GM12872 (cell line): ENCODE data around the gene OTX2.

ENCODE experiments used
- TF ChIP-seq, protein P1 (sequence below): IDR thresholded peaks from 3 replicates; pipeline ENCODE4 v1.5.1; 2011; ENCODE audit warnings: low read depth, mild to moderate bottlenecking, low read length, moderate library complexity; ENCODE audit not compliant: insufficient read depth

The OTX2 gene

GRCh38 chr14:56816574-56817391 lies 6.5 kb upstream of the OTX2 start:
- TF ChIP-seq, protein P1, sequence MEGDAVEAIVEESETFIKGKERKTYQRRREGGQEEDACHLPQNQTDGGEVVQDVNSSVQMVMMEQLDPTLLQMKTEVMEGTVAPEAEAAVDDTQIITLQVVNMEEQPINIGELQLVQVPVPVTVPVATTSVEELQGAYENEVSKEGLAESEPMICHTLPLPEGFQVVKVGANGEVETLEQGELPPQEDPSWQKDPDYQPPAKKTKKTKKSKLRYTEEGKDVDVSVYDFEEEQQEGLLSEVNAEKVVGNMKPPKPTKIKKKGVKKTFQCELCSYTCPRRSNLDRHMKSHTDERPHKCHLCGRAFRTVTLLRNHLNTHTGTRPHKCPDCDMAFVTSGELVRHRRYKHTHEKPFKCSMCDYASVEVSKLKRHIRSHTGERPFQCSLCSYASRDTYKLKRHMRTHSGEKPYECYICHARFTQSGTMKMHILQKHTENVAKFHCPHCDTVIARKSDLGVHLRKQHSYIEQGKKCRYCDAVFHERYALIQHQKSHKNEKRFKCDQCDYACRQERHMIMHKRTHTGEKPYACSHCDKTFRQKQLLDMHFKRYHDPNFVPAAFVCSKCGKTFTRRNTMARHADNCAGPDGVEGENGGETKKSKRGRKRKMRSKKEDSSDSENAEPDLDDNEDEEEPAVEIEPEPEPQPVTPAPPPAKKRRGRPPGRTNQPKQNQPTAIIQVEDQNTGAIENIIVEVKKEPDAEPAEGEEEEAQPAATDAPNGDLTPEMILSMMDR = no peak

GRCh38 chr14:56815745-56816144 lies 5.5 kb upstream of the OTX2 start:
- TF ChIP-seq, protein P1 = no peak

DNA sequence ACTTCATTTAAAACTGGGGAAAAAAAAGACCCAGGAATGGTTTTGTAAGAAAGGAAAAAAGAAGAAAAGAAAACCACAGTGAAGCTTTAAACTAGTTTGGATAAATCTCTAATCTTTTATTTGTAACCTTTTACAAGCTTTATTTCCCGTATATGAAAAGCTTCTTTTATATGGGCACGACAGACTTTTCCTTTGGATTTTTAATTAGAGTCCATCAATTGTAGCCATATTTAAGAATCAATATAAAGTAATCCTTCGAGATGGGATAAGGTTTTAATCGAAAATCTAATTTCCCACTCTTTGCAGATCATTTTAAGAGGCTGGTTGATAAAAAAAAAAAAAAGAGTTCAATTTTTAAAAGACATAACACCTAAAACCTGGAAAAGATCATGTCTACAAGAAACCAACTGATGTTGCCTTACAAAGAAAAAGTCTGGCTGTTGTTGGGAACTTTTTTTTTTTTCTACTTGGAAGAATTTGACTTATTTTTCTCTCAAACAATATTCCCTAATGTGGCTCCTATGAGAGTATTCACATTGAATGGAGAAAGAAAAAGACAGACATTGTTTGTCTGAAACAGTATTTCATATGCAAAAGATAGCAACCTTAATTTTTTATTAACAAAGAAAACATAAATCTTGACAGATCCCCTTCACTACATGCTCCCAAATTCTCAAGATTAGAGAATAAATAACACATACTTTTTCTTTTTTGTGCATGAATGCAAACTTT lies 4.9 kb upstream of the OTX2 start:
- TF ChIP-seq, protein P1 = no peak

DNA sequence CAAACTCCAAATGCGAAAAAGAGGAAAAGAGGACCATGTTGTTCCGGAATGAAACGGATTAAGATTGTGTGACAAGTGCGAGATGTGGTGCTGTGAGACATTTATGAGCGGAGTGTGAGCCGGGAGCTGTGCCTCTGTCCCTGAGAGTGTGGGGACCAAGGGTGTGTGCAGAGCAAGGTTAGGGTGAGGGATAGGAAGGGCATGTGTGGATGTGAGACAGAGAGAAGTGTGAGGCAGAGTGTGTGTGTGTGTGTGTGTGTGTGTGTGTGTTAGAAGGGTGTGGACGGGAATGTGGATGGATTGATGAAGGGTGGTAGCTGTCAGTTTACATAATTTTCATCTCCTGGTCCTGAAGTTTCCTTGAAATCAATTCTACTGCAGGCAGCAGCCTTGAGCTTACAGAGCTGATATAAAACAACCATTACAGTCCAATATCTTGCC lies 4.3 kb upstream of the OTX2 start:
- TF ChIP-seq, protein P1 = no peak

DNA sequence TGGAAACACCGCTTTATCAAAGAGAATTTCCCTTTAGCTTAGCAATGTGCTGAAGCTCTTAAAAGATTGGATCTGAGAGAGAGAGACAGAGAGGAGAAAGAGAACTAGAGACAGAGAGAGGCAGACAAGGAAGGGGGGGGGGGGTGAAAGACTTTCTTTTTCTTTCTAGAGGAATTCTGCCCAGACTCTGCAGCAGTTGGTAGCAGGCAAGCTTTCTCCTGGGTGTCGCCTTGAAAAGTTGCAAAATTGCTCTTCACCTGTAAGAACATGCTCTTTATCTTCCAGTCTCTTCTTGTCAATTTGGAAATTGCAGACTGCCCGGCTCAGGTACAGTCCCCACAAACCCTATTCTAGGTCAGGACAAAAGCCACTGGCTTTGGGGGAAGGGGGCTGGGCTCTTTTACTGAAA lies 2.9 kb upstream of the OTX2 start:
- TF ChIP-seq, protein P1 = no peak

- TF ChIP-seq, protein P1 = no peak
These were observed 2.3 kb upstream of the OTX2 start for GRCh38 chr14:56812364-56813141.
